DND-41 (cell line): Measurements from ENCODE around the gene LY6G6F.

Experiments
- EZH2 ChIP-seq: IDR thresholded peaks from 3 replicates; pipeline ENCODE4 v1.6.1; 2012; ENCODE audit warnings: borderline replicate concordance, low read depth, mild to moderate bottlenecking, moderate library complexity, low read length, inconsistent platforms; ENCODE audit not compliant: severe bottlenecking
- TF ChIP-seq, protein P1 (sequence below): IDR thresholded peaks from 2 replicates; pipeline ENCODE4 v1.5.1; 2012; ENCODE audit warnings: borderline replicate concordance, low read length, moderate library complexity, mild to moderate bottlenecking; ENCODE audit not compliant: poor library complexity, severe bottlenecking; ENCODE audit errors: extremely low read depth

GRCh38 chr6:31658158-31658688, 48.4 kb upstream of the LY6G6F start:
- no peak for TF ChIP-seq EZH2
- TF ChIP-seq, protein P1, sequence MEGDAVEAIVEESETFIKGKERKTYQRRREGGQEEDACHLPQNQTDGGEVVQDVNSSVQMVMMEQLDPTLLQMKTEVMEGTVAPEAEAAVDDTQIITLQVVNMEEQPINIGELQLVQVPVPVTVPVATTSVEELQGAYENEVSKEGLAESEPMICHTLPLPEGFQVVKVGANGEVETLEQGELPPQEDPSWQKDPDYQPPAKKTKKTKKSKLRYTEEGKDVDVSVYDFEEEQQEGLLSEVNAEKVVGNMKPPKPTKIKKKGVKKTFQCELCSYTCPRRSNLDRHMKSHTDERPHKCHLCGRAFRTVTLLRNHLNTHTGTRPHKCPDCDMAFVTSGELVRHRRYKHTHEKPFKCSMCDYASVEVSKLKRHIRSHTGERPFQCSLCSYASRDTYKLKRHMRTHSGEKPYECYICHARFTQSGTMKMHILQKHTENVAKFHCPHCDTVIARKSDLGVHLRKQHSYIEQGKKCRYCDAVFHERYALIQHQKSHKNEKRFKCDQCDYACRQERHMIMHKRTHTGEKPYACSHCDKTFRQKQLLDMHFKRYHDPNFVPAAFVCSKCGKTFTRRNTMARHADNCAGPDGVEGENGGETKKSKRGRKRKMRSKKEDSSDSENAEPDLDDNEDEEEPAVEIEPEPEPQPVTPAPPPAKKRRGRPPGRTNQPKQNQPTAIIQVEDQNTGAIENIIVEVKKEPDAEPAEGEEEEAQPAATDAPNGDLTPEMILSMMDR = no peak
